H1 (cell line): ENCODE data around the gene CPEB3. TPM values are rescaled to one million over a fixed set of nuclear protein-coding genes. Genes with fewer than 3 reads are reported as not detected.

Source experiments
- CTCF ChIA-PET: fragments of 300-600 bp; sonication (Branson Sonifier 250); formaldehyde crosslinking; loops from one replicate; lab custom pipeline; 2021; ENCODE audit not compliant: partially characterized antibody; lab: Charles Lee
- POLR2A ChIA-PET: fragments of 300-600 bp; sonication (Branson Sonifier 250); formaldehyde crosslinking; loops from one replicate; lab custom pipeline; 2021; ENCODE audit warnings: inconsistent platforms; ENCODE audit not compliant: partially characterized antibody; lab: Charles Lee
- DNase-seq, 2 experiments: peaks; one replicate each; pipeline versions ENCODE4 v3.0.0 to v3.0.0-alpha.2; 2010 to 2022; ENCODE audit warnings: low spot score in 2 of 2, low read depth in 1 of 2, mixed read lengths in 1 of 2
- FAIRE-seq: peaks from 2 replicates; lab custom pipeline; 2011; peaks lifted over from hg19 to GRCh38; lab: Jason Lieb, UNC
- H2AFZ ChIP-seq: 2 replicates; pipeline ENCODE4 v1.8.1; 2012; ENCODE audit warnings: low read length, inconsistent platforms
- H2AK5ac ChIP-seq: 2 replicates; pipeline ENCODE4 v1.6.1; 2013; ENCODE audit warnings: low read depth, low read length
- H2BK120ac ChIP-seq: replicated peaks from 2 replicates; pipeline ENCODE3; 2013; ENCODE audit warnings: low read depth, low read length, inconsistent platforms
- H2BK12ac ChIP-seq: 2 replicates; pipeline ENCODE4 v1.6.1; 2013; ENCODE audit warnings: low read depth, low read length
- H2BK15ac ChIP-seq: 2 replicates; pipeline ENCODE4 v1.6.1; 2013; ENCODE audit warnings: low read length
- H2BK20ac ChIP-seq: 2 replicates; pipeline ENCODE4 v1.6.1; 2013; ENCODE audit warnings: low read length
- H2BK5ac ChIP-seq: 2 replicates; pipeline ENCODE4 v1.6.1; 2013; ENCODE audit warnings: low read depth, low read length
- H3K14ac ChIP-seq: 2 replicates; pipeline ENCODE4 v1.6.1; 2013; ENCODE audit warnings: inconsistent platforms; ENCODE audit not compliant: insufficient read length
- H3K18ac ChIP-seq: 2 replicates; pipeline ENCODE4 v1.6.1; 2013; ENCODE audit warnings: low read length; ENCODE audit errors: extremely low read depth
- H3K23ac ChIP-seq: 2 replicates; pipeline ENCODE4 v1.6.1; 2013; ENCODE audit warnings: inconsistent platforms; ENCODE audit not compliant: insufficient read length
- H3K23me2 ChIP-seq: 2 replicates; pipeline ENCODE4 v1.6.1; 2013; ENCODE audit warnings: low read depth, low read length
- H3K27ac ChIP-seq: 2 replicates; pipeline ENCODE4 v1.6.1; 2011; ENCODE audit warnings: low read depth, low read length, inconsistent platforms
- H3K27me3 ChIP-seq, 4 experiments: replicated peaks in 1 of 4; 1 replicate in 1 of 4; 2 replicates in 3 of 4; pipeline versions ENCODE4 v1.6.1 to v1.8.1; 2011 to 2013; ENCODE audit warnings: low read length in 3 of 4, mild to moderate bottlenecking in 3 of 4, inconsistent platforms in 2 of 4, mixed read lengths in 2 of 4, moderate library complexity in 1 of 4; ENCODE audit not compliant: control insufficient read depth in 3 of 4, insufficient read depth in 3 of 4; ENCODE audit errors: extremely low read depth in 1 of 4
- H3K36me3 ChIP-seq, 4 experiments: 2 replicates each; pipeline versions ENCODE4 v1.6.1 to v1.8.1; 2011 to 2013; ENCODE audit warnings: mild to moderate bottlenecking in 4 of 4, low read length in 3 of 4, moderate library complexity in 2 of 4, control low read depth in 1 of 4, inconsistent platforms in 1 of 4; ENCODE audit not compliant: insufficient read depth in 4 of 4, control insufficient read depth in 2 of 4
- H3K4ac ChIP-seq: replicated peaks from 2 replicates; pipeline ENCODE3; 2013; ENCODE audit warnings: low read length, low read depth, mixed read lengths, inconsistent platforms; ENCODE audit not compliant: insufficient read length
- H3K4me1 ChIP-seq, 4 experiments: replicated peaks in 1 of 4; 1 replicate in 1 of 4; 2 replicates in 3 of 4; pipeline versions ENCODE4 v1.6.1 to v1.8.1; 2011 to 2013; ENCODE audit warnings: low read length in 3 of 4, inconsistent platforms in 2 of 4, mixed read lengths in 1 of 4; ENCODE audit not compliant: insufficient read depth in 4 of 4, control insufficient read depth in 3 of 4
- H3K4me2 ChIP-seq, 2 experiments: 2 replicates each; pipeline versions ENCODE4 v1.6.1 to v1.8.1; 2011 to 2013; ENCODE audit warnings: low read depth in 2 of 2, low read length in 2 of 2, control low read depth in 1 of 2, inconsistent platforms in 1 of 2, mild to moderate bottlenecking in 1 of 2; ENCODE audit not compliant: insufficient read depth in 1 of 2
- H3K4me3 ChIP-seq, 4 experiments: fragments of 200-600, 300-600 bp in 1 of 4; sonication (generic), shearing (Covaris generic), sonication (Bioruptor Twin) in 1 of 4; 2 replicates each; pipeline versions ENCODE4 v1.5.1 to v1.8.1; 2011 to 2016; ENCODE audit warnings: low read length in 4 of 4, low read depth in 3 of 4, control low read depth in 2 of 4, inconsistent platforms in 2 of 4, mild to moderate bottlenecking in 2 of 4, mixed read lengths in 1 of 4, moderate library complexity in 1 of 4; ENCODE audit not compliant: insufficient read depth in 2 of 4; ENCODE audit errors: extremely low read depth in 1 of 4
- H3K56ac ChIP-seq: replicated peaks from 2 replicates; pipeline ENCODE3; 2013; ENCODE audit warnings: low read depth, mild to moderate bottlenecking, mixed read lengths, low read length, inconsistent platforms; ENCODE audit not compliant: insufficient read length
- H3K79me1 ChIP-seq: 2 replicates; pipeline ENCODE4 v1.6.1; 2013; ENCODE audit warnings: low read depth, low read length, control low read depth
- H3K79me2 ChIP-seq, 2 experiments: 2 replicates each; pipeline versions ENCODE4 v1.6.1 to v1.8.1; 2012 to 2013; ENCODE audit warnings: low read length in 2 of 2, mild to moderate bottlenecking in 2 of 2, inconsistent platforms in 1 of 2; ENCODE audit not compliant: insufficient read depth in 2 of 2, control insufficient read depth in 1 of 2
- H3K9ac ChIP-seq, 4 experiments: replicated peaks in 1 of 4; 1 replicate in 1 of 4; 2 replicates in 3 of 4; pipeline versions ENCODE4 v1.6.1 to v1.8.1; 2011 to 2013; ENCODE audit warnings: low read depth in 3 of 4, low read length in 3 of 4, control low read depth in 2 of 4, mild to moderate bottlenecking in 2 of 4, moderate library complexity in 2 of 4, inconsistent platforms in 1 of 4; ENCODE audit errors: extremely low read depth in 1 of 4
- H3K9me3 ChIP-seq, 2 experiments: 2 replicates each; pipeline versions ENCODE4 v1.6.1 to v1.8.1; 2012 to 2013; ENCODE audit warnings: mild to moderate bottlenecking in 2 of 2, moderate library complexity in 2 of 2, control low read depth in 1 of 2, inconsistent platforms in 1 of 2, low read depth in 1 of 2, low read length in 1 of 2, mixed read lengths in 1 of 2; ENCODE audit not compliant: insufficient read depth in 2 of 2
- H4K20me1 ChIP-seq, 2 experiments: replicated peaks in 1 of 2; 2 replicates each; pipeline versions ENCODE3 to v1.8.1; 2011 to 2013; ENCODE audit warnings: inconsistent platforms in 2 of 2, low read length in 2 of 2, mild to moderate bottlenecking in 1 of 2; ENCODE audit not compliant: insufficient read depth in 2 of 2, control insufficient read depth in 1 of 2
- H4K5ac ChIP-seq: 2 replicates; pipeline ENCODE4 v1.6.1; 2013; ENCODE audit warnings: low read length, low read depth, mixed read lengths, inconsistent platforms; ENCODE audit not compliant: insufficient read length
- H4K8ac ChIP-seq: 2 replicates; pipeline ENCODE4 v1.8.0; 2013; ENCODE audit warnings: mild to moderate bottlenecking, moderate library complexity, low read length, inconsistent platforms; ENCODE audit not compliant: insufficient read depth; ENCODE audit errors: extremely low read depth
- H4K91ac ChIP-seq: replicated peaks from 2 replicates; pipeline ENCODE3; 2013; ENCODE audit warnings: low read length, mixed read lengths, inconsistent platforms; ENCODE audit not compliant: insufficient read length
- BRCA1 ChIP-seq: IDR thresholded peaks from 2 replicates; pipeline ENCODE4 v1.6.1; 2012; ENCODE audit warnings: low read depth, low read length, improper control_type of control experiment
- CEBPB ChIP-seq: IDR thresholded peaks from 2 replicates; pipeline ENCODE4 v1.6.1; 2012; ENCODE audit warnings: low read depth, low read length
- KDM4A ChIP-seq: IDR thresholded peaks from one replicate; pipeline ENCODE4 v1.7.1; 2012; ENCODE audit warnings: low read depth, mild to moderate bottlenecking, moderate library complexity, low read length, inconsistent platforms; ENCODE audit not compliant: severe bottlenecking
- MAFK ChIP-seq: IDR thresholded peaks from 2 replicates; pipeline ENCODE4 v1.6.1; 2012; ENCODE audit warnings: low read depth, mild to moderate bottlenecking, improper control_type of control experiment, low read length
- SIRT6 ChIP-seq: IDR thresholded peaks from one replicate; pipeline ENCODE4 v1.7.1; 2012; ENCODE audit warnings: low read length, inconsistent platforms
- SP1 ChIP-seq: IDR thresholded peaks from 2 replicates; pipeline ENCODE4 v1.6.1; 2011; ENCODE audit warnings: low read depth, low read length
- SRF ChIP-seq: IDR thresholded peaks from 2 replicates; pipeline ENCODE4 v1.6.1; 2011; ENCODE audit warnings: mild to moderate bottlenecking, low read depth, low read length, moderate library complexity
- TAF1 ChIP-seq: IDR thresholded peaks from 2 replicates; pipeline ENCODE4 v1.6.1; 2011; ENCODE audit warnings: mild to moderate bottlenecking, low read depth, low read length
- TCF12 ChIP-seq: IDR thresholded peaks from 2 replicates; pipeline ENCODE4 v1.6.1; 2011; ENCODE audit warnings: low read depth, mild to moderate bottlenecking, low read length
- polyA plus RNA-seq, 7 experiments: library from polyadenylated mRNA; depleted of rRNA in 3 of 7; stranded (reverse) in 5 of 7; unstranded in 2 of 7; fragments of >200 nt in 5 of 7; fragments of 200-250 nt in 2 of 7; gene quantifications; 1 replicate in 5 of 7; 2 replicates in 1 of 7; 4 replicates in 1 of 7; pipeline versions ENCODE4 v1.2.1 to v1.2.3, GENCODE V29; 2011 to 2013; ENCODE audit warnings: missing spikeins in 2 of 7, mixed read lengths in 2 of 7
- total RNA-seq: library from RNA; stranded (reverse); fragmentation: NEBNext Ultra II Directional; extraction: Animal tissue kit (Norgen Biotek cat#: 25700); gene quantifications from 2 replicates; pipeline ENCODE4 v1.2.1, GENCODE V29; 2021
- TF ChIP-seq, protein P1 (sequence below): IDR thresholded peaks from 2 replicates; pipeline ENCODE4 v1.6.1; 2011; ENCODE audit warnings: low read depth, mild to moderate bottlenecking, low read length; ENCODE audit not compliant: insufficient read depth

The CPEB3 gene
- total and polyA plus RNA-seq, 2 of the 8 experiments (the other 6 are each of a cell fraction or from before 2014, with no cell fraction given) = 0.39 to 1.7 TPM

DNA sequence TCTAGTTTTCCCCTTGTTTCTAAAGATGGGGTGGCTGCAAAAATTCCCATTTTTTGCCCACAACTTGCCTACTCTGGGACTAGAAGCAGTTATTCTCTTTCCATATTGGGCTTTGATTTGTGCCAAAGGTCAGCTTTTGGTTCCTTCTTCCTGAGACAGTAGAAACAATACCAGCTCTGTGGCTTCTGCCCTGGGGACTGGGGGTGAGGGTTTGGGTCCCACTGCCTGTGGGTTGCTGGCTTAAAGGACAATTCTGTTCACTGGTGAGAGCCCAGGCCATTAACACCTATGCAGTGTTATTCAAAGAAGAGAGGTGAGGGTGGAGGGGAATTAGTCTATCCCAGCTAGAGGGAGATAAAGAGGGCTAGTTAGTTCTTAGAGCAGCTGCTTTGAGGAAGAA, 171.5 kb downstream of the CPEB3 start:
- no peaks in the 10 kb centered on the region for H3K36me3 ChIP-seq
- H2BK12ac ChIP-seq = no peak overlapping the region
- ChIA-PET POLR2A (no interaction called here), CTCF (no interaction called here)
- H2BK20ac ChIP-seq = no peak overlapping the region
- H3K27ac ChIP-seq = no peak overlapping the region
- no peak overlapping the region for H2BK15ac ChIP-seq
- TF ChIP-seq, protein P1, sequence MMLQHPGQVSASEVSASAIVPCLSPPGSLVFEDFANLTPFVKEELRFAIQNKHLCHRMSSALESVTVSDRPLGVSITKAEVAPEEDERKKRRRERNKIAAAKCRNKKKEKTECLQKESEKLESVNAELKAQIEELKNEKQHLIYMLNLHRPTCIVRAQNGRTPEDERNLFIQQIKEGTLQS = no peak
- no peak for TF ChIP-seq CEBPB
- no peak for TF ChIP-seq TCF12
- TF ChIP-seq BRCA1 = no peak
- no peak for TF ChIP-seq MAFK
- no peak for TF ChIP-seq KDM4A
- no peak for TF ChIP-seq SRF
- no peak for TF ChIP-seq TAF1
- TF ChIP-seq SIRT6 = no peak
- no peak for TF ChIP-seq SP1
- no peak overlapping the region for H3K4me2 ChIP-seq
- H2AK5ac ChIP-seq = no peak overlapping the region
- no peaks in the 10 kb centered on the region for H4K20me1 ChIP-seq
- no peak overlapping the region for H4K91ac ChIP-seq
- no peak overlapping the region for H3K4ac ChIP-seq
- H3K18ac ChIP-seq = no peak overlapping the region
- H3K9me3 ChIP-seq = no peaks in the 10 kb centered on the region
- no peak overlapping the region for H3K56ac ChIP-seq
- no peak overlapping the region for H4K5ac ChIP-seq
- H3K23me2 ChIP-seq = no peaks in the 10 kb centered on the region
- H2BK120ac ChIP-seq = no peak overlapping the region
- H3K14ac ChIP-seq = no peak overlapping the region
- DNase-seq = no peak
- no peaks in the 10 kb centered on the region for H3K27me3 ChIP-seq
- no peak overlapping the region for H2BK5ac ChIP-seq
- H3K79me1 ChIP-seq = no peaks in the 10 kb centered on the region
- no peaks in the 10 kb centered on the region for H3K79me2 ChIP-seq
- H3K23ac ChIP-seq = no peak overlapping the region
- no peak for FAIRE-seq
- H3K4me3 ChIP-seq = no peak overlapping the region
- H2AFZ ChIP-seq = no peak overlapping the region
- H3K4me1 ChIP-seq = peaks cover 0 to 2% (median 0%) of the 10 kb centered on the region in 4 experiments; a peak in 1 of 7 replicates
- H3K9ac ChIP-seq = no peak overlapping the region
- H4K8ac ChIP-seq = no peak overlapping the region
